Measurements from ENCODE around the gene ISY1.
"Not testable (repeated sequence)": the region's sequence is repeated elsewhere in the genome, so short reads cannot be mapped to it uniquely, and the experiment has no call there.

- not testable (repeated sequence) for TF ChIP-seq EZH2 (IDR thresholded peaks at IDR 0.05); CTCF (IDR thresholded peaks at IDR 0.05 in 2 of 3, conservative IDR thresholded peaks at IDR 0.05 in 1 of 3; ENCODE audit: borderline replicate concordance in 1 of 3, insufficient read depth in 1 of 3, low read depth in 2 of 3, low read length in 2 of 3)
Observed at GRCh38 chr3:129111076-129111780, 49.6 kb downstream of the ISY1 start.

All from HCT116 (cell line).